Rectal smooth muscle tissue (tissue), 1 donor: Measurements from ENCODE around the gene MYL9.

ENCODE experiments used
- H3K27ac ChIP-seq: one replicate; pipeline ENCODE4 v1.7.0; 2013; ENCODE audit warnings: low read depth, low read length, inconsistent platforms
- H3K27me3 ChIP-seq: one replicate; pipeline ENCODE4 v1.7.0; 2013; ENCODE audit warnings: low read length; ENCODE audit not compliant: control insufficient read depth, insufficient read depth
- H3K36me3 ChIP-seq: one replicate; pipeline ENCODE4 v1.7.0; 2013; ENCODE audit warnings: low read length; ENCODE audit not compliant: control insufficient read depth, insufficient read depth
- H3K4me1 ChIP-seq: one replicate; pipeline ENCODE4 v1.7.0; 2013; ENCODE audit warnings: low read length; ENCODE audit not compliant: control insufficient read depth, insufficient read depth
- H3K4me3 ChIP-seq: one replicate; pipeline ENCODE4 v1.7.0; 2013; ENCODE audit warnings: low read length
- H3K9ac ChIP-seq: one replicate; pipeline ENCODE4 v1.7.0; 2013; ENCODE audit warnings: low read length

Gene MYL9

DNA sequence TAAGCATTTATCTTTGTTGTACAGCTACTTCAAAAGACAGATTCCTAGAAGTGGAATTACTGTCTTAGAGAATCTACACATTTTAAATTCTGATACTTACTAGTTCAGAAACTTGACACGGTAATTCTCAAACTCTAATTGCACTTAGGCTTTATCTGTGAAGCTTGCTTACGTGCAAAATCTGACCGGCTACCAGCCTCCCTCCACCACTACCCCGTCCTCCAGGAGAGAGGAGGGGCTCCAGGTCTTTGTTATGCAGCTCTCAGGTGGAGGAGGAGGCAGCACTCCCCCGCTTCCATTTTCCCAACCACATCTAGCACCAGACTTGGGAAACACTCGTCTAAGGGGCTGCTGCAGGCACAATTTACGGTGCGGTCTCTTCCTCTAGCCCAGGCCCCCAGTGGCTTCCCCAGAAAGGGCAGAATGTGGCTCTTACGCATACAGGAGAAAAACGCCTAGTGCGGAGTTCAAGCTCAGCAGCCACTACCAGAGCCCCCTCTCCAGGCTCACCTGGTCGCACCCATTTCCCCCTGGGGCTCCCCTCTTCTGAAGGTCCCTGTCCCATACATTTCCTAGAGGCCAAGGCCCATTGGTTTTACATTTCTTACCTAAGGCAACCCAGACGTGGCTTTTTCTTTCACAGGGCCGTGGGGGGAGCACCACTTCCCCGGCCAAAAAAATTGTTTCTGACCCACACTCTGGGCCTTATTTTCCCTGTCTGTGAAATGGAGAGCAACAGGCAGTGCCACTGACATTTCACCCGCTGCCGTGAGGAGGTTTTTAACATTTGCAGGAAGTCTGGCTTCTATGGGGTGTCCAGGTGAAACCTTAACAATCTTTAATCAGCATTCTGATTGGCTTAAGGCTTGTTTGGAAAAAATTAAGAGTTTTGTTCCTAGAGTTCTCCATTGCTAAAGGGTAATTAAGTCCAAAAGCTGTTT is 30.5 kb downstream of the MYL9 start:
- Histone ChIP-seq H3K9ac (no peak overlapping the region), H3K4me3 (no peak overlapping the region), H3K27ac (peak overlapping the region; percentile 89), H3K36me3 (no peaks in the 10 kb centered on the region), H3K27me3 (no peaks in the 10 kb centered on the region), H3K4me1 (peaks cover 11% of the 10 kb centered on the region)

GRCh38 chr20:36572701-36573102 is 31.4 kb downstream of the MYL9 start:
- Histone ChIP-seq H3K27me3 (no peaks in the 10 kb centered on the region), H3K27ac (peak overlapping the region; percentile 89), H3K4me3 (peak overlapping the region; percentile 71), H3K9ac (peak overlapping the region; percentile 45), H3K36me3 (no peaks in the 10 kb centered on the region), H3K4me1 (peaks cover 11% of the 10 kb centered on the region)

GRCh38 chr20:36573103-36573797 is 31.9 kb downstream of the MYL9 start, which contains the start of gene TGIF2:
Gene TGIF2 (plus strand): TSS chr20:36573597. CDS start chr20:36578775, 5,178 bp downstream.
- H3K27ac ChIP-seq, result peak within 1 kb of the TSS; percentile 89
- H3K4me1 ChIP-seq, result peaks cover 11% of the 10 kb centered on the region
- no peaks in the 10 kb centered on the region for H3K36me3 ChIP-seq
- H3K9ac ChIP-seq, result peak within 1 kb of the TSS; percentile 75
- H3K27me3 ChIP-seq, result no peaks in the 10 kb centered on the region
- H3K4me3 ChIP-seq, result peak within 1 kb of the TSS; percentile 71

DNA sequence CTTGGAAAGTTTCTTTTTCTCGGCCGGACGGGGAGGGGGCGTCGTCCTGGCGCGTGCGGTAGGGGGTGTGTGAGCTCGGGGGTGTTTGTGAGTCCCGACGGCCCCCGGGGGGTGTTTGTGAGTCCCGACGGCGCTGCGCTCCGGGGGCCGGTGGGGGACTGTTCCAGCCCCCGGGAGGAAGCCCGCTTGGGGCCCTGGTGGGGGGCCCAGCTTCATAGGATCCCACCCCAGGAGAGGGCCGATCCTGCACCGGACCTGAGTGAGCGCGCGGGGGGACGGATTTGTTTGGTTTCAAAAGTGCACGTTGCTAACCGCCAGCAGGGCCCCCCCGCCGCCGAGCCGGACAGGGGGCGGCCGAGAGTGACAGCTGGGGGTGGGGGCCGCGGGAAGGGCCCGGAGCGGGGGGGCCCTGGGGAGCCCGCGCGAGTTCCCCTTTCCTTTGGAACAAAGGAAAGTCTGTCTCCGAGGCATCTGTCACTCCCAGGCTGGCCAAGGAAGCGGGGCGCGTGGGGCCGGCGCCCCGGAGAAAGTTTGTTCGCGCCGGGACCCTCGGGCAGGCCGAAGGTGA is 32.6 kb downstream of the MYL9 start:
- Histone ChIP-seq H3K4me3 (peak overlapping the region; percentile 71), H3K27ac (peak overlapping the region; percentile 81), H3K27me3 (no peaks in the 10 kb centered on the region), H3K36me3 (peaks cover 5% of the 10 kb centered on the region), H3K9ac (peak overlapping the region; percentile 75), H3K4me1 (peaks cover 11% of the 10 kb centered on the region)

- Histone ChIP-seq H3K27ac (peak overlapping the region; percentile 53), H3K27me3 (no peaks in the 10 kb centered on the region), H3K4me1 (peaks cover 11% of the 10 kb centered on the region), H3K36me3 (peaks cover 6% of the 10 kb centered on the region), H3K4me3 (peak overlapping the region; percentile 71), H3K9ac (peak overlapping the region; percentile 27)
Observed at GRCh38 chr20:36574366-36575135, 33.2 kb downstream of the MYL9 start.

- no peak overlapping the region for H3K9ac ChIP-seq
- H3K27me3 ChIP-seq, result no peaks in the 10 kb centered on the region
- peaks cover 11% of the 10 kb centered on the region for H3K4me1 ChIP-seq
- no peak overlapping the region for H3K4me3 ChIP-seq
- H3K27ac ChIP-seq, result no peak overlapping the region
- H3K36me3 ChIP-seq, result peaks cover 10% of the 10 kb centered on the region
Observed at GRCh38 chr20:36576081-36576445, 34.7 kb downstream of the MYL9 start.

DNA sequence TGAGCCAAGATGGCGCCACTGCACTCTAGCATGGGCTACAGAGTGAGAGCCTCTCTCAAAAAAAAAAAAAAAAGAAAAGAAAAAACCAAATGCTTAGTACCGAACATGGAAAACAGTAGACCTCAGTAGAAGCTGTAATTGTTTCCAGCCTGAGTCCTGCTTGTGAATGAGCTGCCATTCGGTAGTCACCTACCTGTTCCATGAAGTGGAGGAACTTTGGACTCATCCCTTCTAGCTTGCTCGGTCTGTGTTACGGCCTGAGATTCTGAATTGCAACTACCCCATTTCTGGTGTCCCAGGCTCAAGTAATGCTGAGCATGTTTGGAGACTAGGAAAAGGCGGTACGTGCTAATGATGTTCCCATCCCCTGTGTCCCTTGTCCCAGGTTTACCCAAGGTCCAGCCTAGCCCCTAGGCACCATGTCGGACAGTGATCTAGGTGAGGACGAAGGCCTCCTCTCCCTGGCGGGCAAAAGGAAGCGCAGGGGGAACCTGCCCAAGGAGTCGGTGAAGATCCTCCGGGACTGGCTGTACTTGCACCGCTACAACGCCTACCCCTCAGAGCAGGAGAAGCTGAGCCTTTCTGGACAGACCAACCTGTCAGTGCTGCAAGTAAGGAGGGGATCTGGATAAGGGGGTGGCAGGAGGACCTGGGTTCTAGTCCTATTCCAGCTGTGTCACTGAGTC is 37.2 kb downstream of the MYL9 start:
- no peak overlapping the region for H3K27ac ChIP-seq
- no peak overlapping the region for H3K4me3 ChIP-seq
- H3K9ac ChIP-seq, result no peak overlapping the region
- H3K4me1 ChIP-seq, result peaks cover 5% of the 10 kb centered on the region
- H3K27me3 ChIP-seq, result no peaks in the 10 kb centered on the region
- peaks cover 17% of the 10 kb centered on the region for H3K36me3 ChIP-seq

DNA sequence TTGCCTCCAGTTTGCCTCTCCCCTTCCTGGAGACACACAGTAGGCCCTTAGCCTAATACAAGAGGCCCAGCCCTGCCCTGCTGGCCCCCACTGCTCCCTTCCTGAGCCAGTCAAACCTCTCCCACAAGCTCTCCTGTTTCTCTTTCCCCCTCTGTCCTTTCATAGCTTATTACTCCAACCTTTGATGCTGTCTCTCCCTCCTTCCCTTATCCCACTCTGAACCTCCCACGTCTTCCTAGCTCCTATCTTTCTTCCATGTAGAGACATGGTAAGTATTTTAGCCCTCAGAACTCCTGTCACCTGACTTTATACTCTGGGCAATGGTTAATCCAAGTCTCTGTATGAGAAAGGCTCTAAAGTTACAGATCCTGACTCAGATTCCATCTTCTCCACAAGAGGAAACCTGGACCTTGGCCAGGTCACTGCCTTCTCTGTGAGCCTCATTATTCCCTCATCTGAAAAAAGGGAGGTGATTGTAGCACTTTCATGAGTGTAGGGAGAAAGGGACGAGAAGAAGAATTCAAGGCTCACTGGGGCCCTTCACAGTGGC is 38.8 kb downstream of the MYL9 start:
- Histone ChIP-seq H3K4me3 (no peak overlapping the region), H3K36me3 (peaks cover 22% of the 10 kb centered on the region), H3K27me3 (no peaks in the 10 kb centered on the region), H3K27ac (no peak overlapping the region), H3K9ac (no peak overlapping the region), H3K4me1 (peaks cover 4% of the 10 kb centered on the region)

GRCh38 chr20:36582322-36582721 is 41.0 kb downstream of the MYL9 start:
- H3K4me3 ChIP-seq, result no peak overlapping the region
- no peaks in the 10 kb centered on the region for H3K4me1 ChIP-seq
- H3K9ac ChIP-seq, result no peak overlapping the region
- H3K27me3 ChIP-seq, result no peaks in the 10 kb centered on the region
- no peak overlapping the region for H3K27ac ChIP-seq
- peaks cover 22% of the 10 kb centered on the region for H3K36me3 ChIP-seq

DNA sequence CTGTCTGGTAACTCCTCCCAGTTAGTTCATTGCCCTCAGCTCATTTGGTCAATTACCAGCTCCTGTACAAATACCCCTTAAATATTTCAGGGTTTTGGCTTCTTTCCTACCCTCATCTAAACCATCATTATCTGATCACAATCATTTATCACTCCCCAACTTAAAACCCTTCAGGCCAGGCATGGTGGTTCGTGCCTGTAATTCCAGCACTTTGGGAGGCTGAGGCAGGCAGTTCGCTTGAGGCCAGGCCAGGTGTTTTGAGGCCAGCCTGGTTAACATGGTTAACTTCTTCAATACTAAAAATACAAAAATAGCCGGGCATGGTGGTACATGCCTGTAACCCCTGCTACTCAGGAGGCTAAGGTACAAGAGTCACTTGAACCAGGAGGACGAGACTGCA is 41.5 kb downstream of the MYL9 start:
- no peaks in the 10 kb centered on the region for H3K4me1 ChIP-seq
- H3K27me3 ChIP-seq, result no peaks in the 10 kb centered on the region
- peaks cover 22% of the 10 kb centered on the region for H3K36me3 ChIP-seq
- H3K9ac ChIP-seq, result no peak overlapping the region
- no peak overlapping the region for H3K4me3 ChIP-seq
- H3K27ac ChIP-seq, result no peak overlapping the region

GRCh38 chr20:36584018-36584481 is 42.7 kb downstream of the MYL9 start:
- Histone ChIP-seq H3K9ac (no peak overlapping the region), H3K36me3 (peaks cover 16% of the 10 kb centered on the region), H3K4me3 (no peak overlapping the region), H3K4me1 (no peaks in the 10 kb centered on the region), H3K27me3 (no peaks in the 10 kb centered on the region), H3K27ac (no peak overlapping the region)
